HG03571 (cell line): ENCODE data around the gene G6PC1.
"Not testable (repeated sequence)": the region's sequence is repeated elsewhere in the genome, so short reads cannot be mapped to it uniquely, and the experiment has no call there.

ENCODE experiments used
- ATAC-seq: cut with Tn5 transposase; IDR thresholded peaks from one replicate; pipeline ENCODE4 v1.9.1; 2021; ENCODE audit not compliant: unreplicated experiment

Gene G6PC1

DNA sequence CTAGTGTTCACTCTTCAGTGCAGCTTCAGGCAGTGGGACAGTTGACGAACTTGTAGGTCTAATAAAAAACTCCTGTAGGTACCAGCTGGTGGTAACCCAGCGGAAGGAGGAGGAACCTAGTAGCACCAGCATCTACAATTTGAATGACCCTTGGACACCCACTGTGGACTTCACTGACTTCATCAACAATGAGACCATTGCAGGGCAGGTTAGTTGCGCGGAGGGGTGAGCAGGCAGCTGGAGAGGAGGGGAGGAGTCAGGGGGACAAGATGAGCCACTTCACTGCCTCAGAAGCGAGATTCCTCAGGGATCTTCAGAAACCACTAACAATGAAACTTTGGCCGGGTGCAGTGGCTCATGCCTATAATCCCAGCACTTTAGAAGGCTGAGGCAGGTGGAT lies 27.3 kb upstream of the G6PC1 start:
- ATAC-seq = no peak

DNA sequence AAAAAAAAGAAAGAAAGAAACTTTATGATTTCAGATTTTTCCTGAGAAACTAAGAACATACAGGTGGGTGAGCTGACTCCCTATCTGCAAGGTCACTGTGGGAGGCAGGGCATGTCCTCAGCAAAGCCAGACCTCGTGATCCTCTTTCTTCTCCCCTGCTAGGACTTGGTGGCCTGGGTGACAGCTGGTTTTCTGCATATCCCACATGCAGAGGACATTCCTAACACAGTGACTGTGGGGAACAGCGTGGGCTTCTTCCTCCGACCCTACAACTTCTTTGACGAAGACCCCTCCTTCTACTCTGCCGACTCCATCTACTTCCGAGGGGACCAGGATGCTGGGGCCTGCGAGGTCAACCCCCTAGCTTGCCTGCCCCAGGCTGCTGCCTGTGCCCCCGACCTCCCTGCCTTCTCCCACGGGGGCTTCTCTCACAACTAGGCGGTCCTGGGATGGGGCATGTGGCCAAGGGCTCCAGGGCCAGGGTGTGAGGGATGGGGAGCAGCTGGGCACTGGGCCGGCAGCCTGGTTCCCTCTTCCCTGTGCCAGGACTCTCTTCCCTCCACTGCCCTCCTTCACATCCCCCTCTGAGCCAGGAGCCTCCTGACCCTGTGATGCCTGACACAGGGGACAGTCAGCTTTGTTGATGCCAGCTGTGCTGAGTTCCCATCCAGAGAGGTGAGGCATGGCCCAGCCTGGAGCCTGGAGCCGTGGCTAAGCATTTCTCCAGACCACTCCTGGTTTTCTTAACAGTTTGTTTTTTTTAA lies 26.5 kb upstream of the G6PC1 start:
- not testable (repeated sequence) for ATAC-seq

DNA sequence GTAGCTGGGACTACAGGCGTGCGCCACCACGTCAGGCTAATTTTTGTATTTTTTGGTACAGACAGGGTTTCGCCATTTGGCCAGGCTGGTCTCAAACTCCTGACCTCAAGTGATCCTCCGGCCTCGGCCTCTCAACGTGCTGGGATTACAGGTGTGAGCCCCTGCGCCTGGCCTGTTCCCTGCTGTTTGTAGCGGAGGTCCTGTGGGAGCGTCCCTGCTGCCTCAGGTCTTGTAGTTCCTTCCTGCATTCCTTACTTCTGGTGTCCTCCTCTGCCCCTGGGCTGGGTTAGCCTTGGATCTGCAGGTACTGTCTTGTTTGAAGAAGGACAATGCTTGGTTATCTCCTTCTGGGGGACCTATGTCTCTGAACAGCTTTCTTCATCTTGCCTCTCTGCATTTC lies 23.6 kb upstream of the G6PC1 start:
- ATAC-seq = no peak

DNA sequence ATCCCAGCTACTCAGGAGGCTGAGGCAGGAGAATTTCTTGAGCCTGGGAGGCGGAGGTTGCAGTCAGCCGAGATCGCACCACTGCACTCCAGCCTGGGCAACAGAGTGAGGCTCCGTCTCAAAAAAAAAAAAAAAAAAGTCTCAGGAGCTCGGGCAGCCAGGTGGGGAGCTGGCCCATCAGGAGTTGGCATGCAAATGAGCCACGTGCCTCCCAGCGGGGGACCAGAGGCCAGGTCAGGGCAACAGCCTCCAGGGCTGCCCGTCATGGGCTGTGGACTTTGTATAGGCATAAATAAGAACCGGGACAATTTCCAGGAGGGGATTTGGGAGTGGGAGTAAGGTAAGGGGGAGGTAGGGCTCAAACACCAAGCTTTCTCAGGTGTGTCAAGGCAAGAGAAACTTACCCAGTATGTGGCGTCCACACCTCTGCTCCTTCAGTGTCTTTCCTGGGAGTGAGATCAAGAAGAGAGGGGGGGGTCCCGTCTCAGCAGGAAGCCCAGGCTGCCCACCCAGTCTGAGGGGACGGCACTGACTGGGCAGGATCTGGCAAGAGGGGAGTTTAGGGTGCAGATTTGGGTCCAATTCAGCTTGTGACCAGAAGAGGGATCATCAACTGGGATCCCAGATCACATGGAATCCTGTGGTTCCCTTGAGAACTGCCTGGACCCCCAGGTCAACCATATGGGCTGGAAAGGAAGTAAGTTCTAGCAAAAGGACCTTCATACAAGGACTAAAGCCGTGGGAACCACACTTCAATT lies 22.3 kb upstream of the G6PC1 start:
- ATAC-seq = no peak

DNA sequence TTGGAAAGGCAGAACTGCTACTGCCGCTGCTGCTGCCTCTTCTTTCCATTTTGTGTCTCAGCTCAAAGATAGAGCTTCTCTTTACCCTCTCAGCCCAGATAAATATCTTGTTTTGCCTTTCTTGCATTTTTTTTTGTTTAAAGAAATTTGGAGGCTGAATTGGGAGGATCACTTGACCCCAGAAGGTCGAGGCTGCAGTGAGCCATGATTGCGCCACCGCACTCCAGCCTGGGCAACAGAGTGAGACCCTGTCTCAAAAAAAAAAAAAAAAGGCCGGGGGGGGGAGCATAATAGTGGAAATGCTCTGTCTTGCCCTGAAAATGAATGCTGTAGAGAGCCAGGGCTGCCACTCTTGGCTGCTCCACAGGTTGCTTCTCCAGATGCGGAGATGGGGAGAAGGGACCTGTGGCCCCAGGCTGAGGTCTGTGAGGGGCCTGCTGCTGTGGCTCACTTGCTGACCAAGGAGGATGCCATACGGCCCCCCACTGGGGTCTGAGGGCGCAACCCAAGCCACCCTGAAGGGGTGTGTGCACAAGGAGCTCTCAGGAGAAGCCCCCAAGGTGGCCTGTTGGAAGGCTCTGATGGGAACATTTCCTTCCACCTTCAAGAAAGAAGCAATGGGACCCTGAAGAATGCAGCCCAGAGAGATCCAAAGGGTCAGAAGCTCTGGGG lies 21.5 kb upstream of the G6PC1 start:
- no peak for ATAC-seq

DNA sequence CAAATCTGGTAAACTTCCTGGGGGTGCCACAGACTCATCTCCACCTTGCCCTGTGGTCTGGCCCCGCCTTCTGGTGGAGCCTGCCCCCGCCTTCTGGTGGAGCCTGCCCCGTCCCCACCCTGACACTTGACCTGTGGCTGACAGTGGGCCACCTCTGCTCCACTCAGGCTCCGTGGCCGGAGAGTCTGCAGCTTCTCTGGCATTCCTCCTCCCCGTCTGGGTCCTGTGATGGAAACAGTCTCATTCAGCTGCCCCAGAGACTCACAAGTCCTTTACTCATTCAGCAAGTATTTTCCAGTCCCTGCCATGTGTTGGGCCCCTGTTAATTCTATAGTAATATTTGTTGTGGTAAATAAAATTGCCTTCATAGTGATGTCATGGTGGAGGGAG lies 21.0 kb upstream of the G6PC1 start:
- no peak for ATAC-seq

DNA sequence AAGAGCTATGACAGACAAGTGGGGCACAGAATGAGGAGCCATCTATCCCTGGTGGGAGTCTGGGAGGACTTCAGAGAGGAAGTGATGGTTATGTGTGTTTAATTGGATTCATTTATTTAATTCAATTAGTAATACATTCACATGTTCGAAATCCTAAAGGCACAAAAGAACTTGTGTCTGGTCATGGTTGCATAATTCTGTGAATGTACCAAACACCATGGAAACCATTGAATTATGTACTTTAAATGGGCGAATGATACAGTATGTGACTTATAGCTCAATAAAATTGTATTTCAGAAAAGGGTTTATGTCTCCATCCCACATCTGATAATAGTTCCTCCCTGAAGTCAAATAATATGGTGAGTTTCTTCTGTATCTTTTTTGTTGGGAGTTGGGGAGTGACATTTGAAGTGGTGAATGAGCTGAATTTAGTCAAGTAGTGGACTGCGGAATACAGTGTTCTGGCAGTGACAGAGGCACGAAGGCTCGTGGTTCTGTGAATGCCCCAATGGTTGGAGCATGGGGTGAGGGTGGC lies 19.8 kb upstream of the G6PC1 start:
- ATAC-seq = no peak

DNA sequence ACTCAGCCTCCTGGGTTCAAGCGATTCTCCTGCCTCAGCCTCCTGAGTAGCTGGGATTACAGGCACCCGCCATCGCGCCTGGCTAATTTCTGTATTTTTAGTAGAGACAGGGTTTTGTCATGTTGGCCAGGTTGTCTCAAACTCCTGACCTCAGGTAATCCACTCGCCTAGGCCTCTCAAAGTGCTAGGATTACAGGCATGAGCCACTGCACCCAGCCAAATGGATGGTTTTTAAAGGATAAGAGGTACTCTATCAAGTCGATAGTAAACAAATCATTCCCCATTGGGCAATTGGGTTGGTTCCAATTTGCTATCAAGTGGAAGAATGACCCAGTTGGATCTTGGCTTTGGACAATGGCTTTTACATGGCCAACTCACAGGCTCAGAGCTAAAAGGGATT lies 18.9 kb upstream of the G6PC1 start:
- not testable (repeated sequence) for ATAC-seq

DNA sequence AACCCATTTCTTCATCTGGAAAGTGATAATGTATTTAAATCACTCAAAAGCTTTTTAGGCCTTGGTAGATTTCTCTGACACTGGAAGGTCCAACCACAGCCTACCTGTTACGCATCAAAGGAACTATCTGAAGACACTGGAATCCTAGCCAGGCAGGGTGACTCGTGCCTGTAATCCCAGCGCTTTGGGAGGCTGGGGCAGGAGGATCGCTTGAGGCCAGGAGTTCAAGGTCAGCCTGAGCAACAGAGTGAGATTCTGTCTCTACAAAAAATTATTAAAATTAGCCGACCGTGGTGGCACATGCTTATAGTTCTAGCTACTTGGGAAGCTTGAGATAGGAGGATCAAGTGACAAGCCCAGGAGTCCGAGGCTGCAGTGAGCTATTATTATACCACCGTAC lies 18.4 kb upstream of the G6PC1 start:
- no peak for ATAC-seq

DNA sequence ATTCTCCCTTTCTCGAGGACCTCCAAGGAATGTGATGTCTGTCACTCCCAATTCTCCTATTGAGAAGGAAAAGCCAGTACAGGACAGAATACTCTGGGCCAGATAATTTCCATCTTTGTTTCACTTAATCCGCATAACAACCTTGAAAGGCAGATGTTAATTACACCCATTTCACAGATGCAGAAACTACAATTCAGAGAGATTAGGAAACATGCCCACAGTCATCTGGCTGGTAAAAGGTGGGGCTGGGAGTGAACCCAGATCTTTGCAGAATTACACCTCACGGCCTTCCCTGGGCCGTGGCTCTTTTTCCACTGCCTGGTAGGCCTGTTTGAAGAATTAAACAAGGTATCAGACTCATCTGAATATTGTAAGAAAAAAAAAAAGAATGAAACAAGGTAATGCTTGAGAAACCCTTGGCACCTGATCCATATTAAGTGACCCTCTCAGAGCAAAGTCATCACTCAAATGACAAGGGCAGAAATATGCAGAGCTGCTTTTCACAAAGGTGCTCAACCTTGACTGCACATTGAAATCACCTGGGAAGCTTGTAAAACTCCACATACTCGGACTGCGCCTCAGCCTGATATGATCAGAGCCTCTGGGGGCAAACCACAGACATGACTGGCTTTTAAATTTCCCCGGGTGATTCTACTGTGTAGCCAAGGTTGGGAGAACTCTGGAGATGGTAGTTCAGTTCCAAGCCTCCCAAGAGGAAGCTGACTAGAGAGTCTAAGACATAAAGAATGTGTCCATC lies 16.6 kb upstream of the G6PC1 start:
- no peak for ATAC-seq

DNA sequence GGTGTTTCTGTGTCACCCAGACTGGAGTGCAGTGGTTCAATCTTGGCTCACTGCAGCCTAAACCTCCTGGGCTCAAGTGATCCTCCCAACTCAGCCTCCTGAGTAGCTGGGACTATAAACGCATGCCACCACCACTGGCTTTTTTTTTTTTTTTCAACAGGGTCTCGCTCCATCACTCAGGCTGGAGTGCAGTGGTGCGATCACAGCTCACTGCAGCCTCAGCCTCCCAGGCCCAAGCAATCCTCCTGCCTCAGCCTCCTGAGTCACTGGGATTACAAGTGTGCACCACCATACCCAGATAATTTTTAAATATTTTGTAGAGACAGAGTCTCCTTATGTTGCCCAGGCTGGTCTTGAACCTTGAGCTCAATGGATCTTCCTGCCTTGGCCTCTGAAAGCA lies 14.8 kb upstream of the G6PC1 start:
- not testable (repeated sequence) for ATAC-seq

DNA sequence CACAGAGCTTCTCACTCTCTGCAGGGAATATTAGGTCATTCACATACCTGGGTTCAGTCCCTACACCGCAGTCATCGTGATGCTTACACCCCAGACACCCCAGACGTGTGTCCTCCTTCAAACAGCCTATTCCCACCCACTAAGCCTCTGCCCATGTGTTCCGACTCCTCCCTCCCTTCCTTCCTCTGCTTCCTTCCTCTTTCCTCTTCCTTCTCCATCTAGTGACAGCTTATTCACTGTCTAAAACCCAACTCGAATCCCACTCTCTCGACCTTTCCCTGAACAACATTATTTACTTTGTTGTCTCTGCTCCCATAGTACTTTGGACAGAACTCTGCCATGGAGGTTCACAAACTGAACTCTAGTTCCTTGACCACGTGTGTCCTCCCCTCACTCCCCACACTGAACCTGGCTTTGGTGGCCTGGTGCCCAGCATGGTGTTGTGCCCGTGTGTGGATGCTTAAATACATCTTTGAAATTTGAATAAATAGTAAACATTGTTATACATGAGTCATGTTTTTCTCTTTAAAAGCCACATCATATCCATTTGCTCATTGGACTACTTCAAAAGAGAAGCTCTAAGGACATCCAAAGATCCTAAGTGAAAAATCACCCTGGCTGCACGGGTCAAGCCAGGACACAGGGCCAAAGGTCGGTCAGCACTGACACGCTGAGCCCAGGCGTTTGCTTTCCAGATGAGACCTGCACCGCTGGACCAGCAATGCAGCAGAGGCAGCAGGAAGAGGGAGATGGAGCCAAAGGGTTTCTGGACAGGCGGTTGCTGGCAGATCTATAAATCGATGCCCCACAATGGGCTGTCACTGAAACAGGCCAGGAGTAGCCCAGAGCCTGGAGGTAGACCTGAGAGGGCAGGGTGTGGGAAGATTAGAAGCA lies 14.1 kb upstream of the G6PC1 start:
- no peak for ATAC-seq

DNA sequence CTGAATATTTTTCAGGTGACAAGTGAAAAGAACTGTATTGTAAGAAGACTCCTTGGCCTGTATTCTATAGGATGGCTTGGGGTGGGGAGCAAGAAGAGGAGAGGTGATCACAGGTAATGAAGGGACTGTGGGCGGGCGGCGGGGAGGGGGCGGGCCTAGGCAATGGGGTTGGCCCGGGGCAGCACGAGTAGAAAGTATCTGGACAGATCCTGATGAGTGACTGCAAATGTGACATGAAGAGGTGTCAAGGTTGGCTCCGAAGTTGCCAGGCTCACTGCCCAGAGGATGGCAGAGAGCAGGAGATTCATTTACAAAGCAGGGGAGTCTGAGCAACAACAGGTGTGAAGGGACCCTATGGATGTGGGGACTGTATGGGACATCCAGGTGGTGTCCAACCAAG lies 10.8 kb upstream of the G6PC1 start:
- no peak for ATAC-seq

DNA sequence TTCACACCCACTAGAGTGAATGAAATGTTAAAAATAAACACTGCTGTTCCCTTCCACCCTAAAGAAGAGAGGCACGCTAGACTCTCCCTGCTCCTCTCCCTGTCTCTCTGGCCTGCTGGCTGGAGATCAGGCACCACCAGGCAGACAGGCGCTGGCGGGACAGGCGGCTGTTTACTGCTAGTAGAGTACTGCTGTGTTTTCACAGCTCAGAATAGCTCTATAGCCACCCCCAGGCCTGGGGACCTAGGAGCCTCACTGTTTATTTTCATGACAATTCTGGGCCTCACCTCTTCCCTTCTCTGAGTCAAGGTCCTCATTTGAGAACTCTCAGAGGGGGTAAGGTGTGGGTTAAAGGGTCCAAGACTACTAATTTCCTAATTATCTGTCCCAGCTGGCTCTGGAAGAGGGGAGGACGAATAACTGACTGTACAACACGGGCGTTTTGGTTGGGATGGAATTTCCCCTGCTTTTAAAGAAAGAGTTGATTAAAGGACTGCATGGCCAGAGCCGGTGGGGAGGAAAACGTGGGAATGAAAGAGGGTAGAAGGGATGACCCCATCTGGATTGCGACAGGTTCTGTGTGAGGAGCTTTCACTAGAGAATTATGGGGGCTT lies 9.0 kb upstream of the G6PC1 start:
- no peak for ATAC-seq

DNA sequence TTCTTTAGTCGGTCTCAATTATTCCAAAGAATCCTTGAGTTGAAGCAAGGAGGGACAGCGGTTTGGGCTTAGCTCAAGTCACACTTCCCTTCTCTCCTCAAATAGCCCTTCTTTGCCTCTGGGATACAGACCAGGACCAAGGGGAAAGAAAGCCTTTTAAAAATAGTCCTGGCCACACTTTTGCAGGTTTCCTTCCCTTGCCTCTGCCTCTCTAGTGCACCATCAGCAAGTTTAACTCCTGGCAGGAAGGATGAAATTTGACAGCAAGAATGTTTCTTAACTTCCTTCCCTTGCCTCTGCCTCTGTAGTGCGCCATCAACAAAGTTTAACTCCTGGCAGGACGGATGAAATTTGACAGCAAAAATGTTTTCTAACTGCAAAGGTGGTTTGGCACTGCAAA lies 7.2 kb upstream of the G6PC1 start:
- ATAC-seq = no peak

DNA sequence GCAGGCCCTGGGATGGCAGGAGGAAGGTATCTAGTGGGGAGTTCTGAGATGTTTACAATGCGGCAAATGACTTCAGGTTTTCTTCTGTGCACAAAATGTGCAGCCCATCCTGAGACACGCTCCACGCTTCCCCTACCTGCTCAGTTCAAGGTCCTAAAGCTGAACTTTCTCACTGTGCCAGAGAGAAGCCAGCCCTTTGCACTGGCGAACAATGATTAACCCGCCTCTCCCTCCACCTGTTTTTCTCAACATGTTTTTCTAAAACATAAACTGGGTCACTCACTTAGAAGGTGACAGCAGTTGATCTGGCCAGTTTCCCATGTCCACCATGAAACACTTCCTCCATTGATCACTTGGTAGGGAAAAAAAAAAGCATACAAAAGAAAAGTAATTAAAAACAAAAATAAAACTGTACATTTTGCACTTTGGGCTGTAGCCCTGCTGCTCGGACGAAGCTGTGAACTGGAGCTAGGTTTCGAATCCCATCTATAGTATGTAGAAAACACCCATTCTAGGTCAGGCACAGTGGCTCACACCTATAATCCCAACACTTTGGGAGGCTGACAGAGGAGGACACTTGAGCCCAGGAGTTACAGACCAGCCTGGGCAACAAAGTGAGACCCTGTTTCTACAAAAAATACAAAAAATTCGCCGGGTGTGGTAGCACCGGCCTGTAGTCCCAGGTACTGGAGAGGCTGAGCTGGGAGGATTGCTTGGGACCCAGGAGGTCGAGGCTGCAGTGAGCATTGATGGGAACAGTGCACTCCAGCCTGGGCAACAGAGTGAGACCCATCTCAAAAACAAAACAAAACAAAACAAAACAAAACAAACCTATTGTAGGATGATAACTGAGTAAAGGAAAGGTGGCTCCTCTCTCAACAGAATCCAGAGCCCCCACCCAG lies 6.1 kb upstream of the G6PC1 start:
- ATAC-seq = no peak

DNA sequence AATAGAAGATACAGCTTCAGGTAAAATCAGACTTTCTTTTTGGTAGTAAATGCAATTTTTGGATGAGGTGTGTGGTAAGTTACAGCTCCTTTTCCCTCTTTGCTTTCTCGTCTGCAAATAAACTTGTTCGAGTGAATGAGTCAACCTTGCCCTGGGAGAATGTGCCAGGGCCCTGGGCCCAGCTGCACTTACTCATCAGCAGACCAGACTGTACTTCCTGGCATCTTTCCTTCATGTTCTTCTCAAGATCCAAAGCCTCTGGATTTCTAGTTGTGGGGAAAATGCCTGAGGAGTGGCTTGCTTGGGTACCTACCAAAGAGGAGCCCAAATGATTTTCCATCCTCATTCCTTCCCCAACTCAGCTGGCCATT lies 5.4 kb upstream of the G6PC1 start:
- ATAC-seq = no peak

DNA sequence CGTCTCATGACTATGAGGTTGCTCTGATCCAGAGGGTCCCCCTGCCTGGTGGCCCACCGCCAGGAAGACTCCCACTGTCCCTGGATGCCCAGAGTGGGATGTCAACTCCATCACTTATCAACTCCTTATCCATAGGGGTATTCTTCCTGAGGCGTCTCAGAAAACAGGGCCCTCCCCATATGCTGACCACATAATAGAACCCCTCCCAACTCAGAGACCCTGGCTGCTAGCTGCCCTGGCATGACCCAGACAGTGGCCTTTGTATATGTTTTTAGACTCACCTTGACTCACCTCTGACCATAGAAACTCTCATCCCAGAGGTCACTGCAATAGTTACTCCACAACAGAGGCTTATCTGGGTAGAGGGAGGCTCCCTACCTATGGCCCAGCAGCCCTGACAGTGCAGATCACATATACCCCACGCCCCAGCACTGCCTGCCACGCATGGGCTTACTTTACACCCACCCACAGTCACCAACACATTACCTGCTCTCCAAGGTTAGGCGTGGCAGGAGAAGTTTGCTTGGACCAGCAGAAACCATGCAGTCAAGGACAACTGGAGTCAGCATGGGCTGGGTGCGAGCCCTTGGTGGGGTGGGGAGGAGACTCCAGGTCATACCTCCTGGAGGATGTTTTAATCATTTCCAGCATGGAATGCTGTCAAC lies 2.3 kb upstream of the G6PC1 start:
- no peak for ATAC-seq
